ENCODE measurements around the gene TXNDC2. TPM values are rescaled to one million over a fixed set of nuclear protein-coding genes. Genes with fewer than 3 reads are reported as not detected.

The TXNDC2 gene
- total and polyA plus RNA-seq, 10 of the 15 experiments (the other 5 are each of a cell fraction or from before 2014, with no cell fraction given): 0.04 to 0.07 (median 0.06) TPM; not detected in 7

- no peak for TF ChIP-seq ZNF687 (IDR thresholded peaks at IDR 0.05)
- TF ChIP-seq NR2C1 (IDR thresholded peaks at IDR 0.05): no peak
- TF ChIP-seq IKZF1 (conservative IDR thresholded peaks at IDR 0.05): no peak
- no peak for TF ChIP-seq ASH2L (IDR thresholded peaks at IDR 0.05; ENCODE audit: borderline replicate concordance, low read depth)
- TF ChIP-seq ZBED1 (IDR thresholded peaks at IDR 0.05; ENCODE audit: borderline replicate concordance): no peak
- no peak for TF ChIP-seq PML (IDR thresholded peaks at IDR 0.05; ENCODE audit: low read length)
- no peak for TF ChIP-seq FOXM1 (IDR thresholded peaks at IDR 0.05; ENCODE audit: low read depth, low read length)
Measured at GRCh38 chr18:9848170-9848879, 37.4 kb upstream of the TXNDC2 start (continued).
